Measurements from ENCODE around the gene MINDY1. TPM values are rescaled to one million over a fixed set of nuclear protein-coding genes. Genes with fewer than 3 reads are reported as not detected.
A peak's percentile ranks its signal among the peaks of the same experiment; 100 is the strongest.

Gene MINDY1
- total RNA-seq, 2 donors from 2014 or later: 40.4 to 43.1 TPM

DNA sequence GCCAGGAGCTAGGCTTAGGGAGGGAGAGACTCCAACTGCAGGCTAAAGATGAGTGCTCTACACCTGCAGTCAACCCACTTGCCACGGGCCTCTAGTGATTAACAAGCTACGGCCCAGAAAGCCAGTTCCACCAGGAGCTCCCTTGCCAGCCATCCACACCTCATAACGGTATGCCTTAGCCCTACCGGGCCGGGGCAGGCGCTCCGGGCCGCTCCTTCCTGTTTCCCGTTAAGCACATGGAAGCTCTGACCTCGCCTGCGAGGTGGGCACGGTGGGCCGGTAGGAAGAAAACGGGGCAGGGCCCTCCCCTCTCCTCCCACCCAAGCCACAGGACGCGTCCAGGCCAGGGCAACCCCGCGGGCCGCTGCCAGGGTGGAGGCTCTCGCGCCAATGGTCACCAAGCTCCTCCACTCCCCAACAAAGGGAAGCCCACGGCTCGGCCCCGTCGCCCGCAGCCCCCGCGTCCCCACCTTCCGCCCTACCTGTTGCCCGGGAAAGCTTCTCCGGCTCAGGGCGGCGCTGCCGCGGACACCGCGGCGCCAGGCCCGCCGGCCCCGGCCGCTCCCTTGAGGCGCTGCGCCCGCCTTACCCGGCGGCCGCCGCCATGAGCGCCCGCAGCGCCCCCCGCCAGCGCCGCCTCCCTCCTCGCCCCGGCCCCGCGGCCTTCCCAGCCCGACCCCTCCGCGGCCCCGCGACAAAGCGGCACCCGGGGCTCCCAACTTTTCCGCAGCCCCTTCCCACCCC is 32.7 kb downstream of the MINDY1 start:
- intact Hi-C loops (cut with DNase I): loop anchor here (10.0 kb wide), 1 partner anchor 49 kb away; the partner anchor contains the start of gene SETDB1
- Histone ChIP-seq H3K36me3 (no peaks in the 10 kb centered on the region), H3K4me1 (peaks cover 30% of the 10 kb centered on the region), H3K9me3 (no peaks in the 10 kb centered on the region), H3K9ac (ENCODE audit: low read depth in 2 of 2, low read length in 2 of 2) (peak overlapping the region; percentile 84 to 95), H3K4me3 (peak overlapping the region; percentile 83), H3K27ac (peak overlapping the region; percentile 79), H3K27me3 (no peaks in the 10 kb centered on the region)
- peak; percentile 55 for DNase-seq
- no peak for TF ChIP-seq CTCF (IDR thresholded peaks at IDR 0.05)

GRCh38 chr1:150973258-150973835 is 33.4 kb downstream of the MINDY1 start:
- H3K9ac ChIP-seq (ENCODE audit: low read depth in 2 of 2, low read length in 2 of 2): peak overlapping the region; percentile 84 to 95
- no peaks in the 10 kb centered on the region for H3K36me3 ChIP-seq
- intact Hi-C loops (cut with DNase I): loop anchor here (10.0 kb wide), 1 partner anchor 49 kb away; the partner anchor contains the start of gene SETDB1
- H3K27ac ChIP-seq: peak overlapping the region; percentile 79
- peaks cover 28% of the 10 kb centered on the region for H3K4me1 ChIP-seq
- TF ChIP-seq CTCF (IDR thresholded peaks at IDR 0.05): no peak
- DNase-seq: no peak
- H3K4me3 ChIP-seq: peak overlapping the region; percentile 83
- H3K27me3 ChIP-seq: no peaks in the 10 kb centered on the region
- no peaks in the 10 kb centered on the region for H3K9me3 ChIP-seq

GRCh38 chr1:150972417-150972940 is 34.2 kb downstream of the MINDY1 start:
- H3K4me1 ChIP-seq: peaks cover 25% of the 10 kb centered on the region

GRCh38 chr1:150971583-150972416 is 34.9 kb downstream of the MINDY1 start:
- H3K9ac ChIP-seq (ENCODE audit: low read depth in 2 of 2, low read length in 2 of 2): peak overlapping the region; percentile 36 to 84
- peaks cover 23% of the 10 kb centered on the region for H3K4me1 ChIP-seq
- TF ChIP-seq CTCF (IDR thresholded peaks at IDR 0.05): no peak
- DNase-seq: no peak
- H3K27ac ChIP-seq: peak overlapping the region; percentile 79
- H3K4me3 ChIP-seq: peak overlapping the region; percentile 83
- no peaks in the 10 kb centered on the region for H3K9me3 ChIP-seq
- intact Hi-C loops (cut with DNase I): loop anchor here (10.0 kb wide), 1 partner anchor 47 kb away; the partner anchor contains the start of gene SETDB1
- no peaks in the 10 kb centered on the region for H3K27me3 ChIP-seq
- peaks cover 10% of the 10 kb centered on the region for H3K36me3 ChIP-seq

More at GRCh38 chr1:150972417-150972940, 34.2 kb downstream of the MINDY1 start:
- peak overlapping the region; percentile 79 for H3K27ac ChIP-seq
- H3K27me3 ChIP-seq: no peaks in the 10 kb centered on the region
- TF ChIP-seq CTCF (IDR thresholded peaks at IDR 0.05): no peak
- H3K36me3 ChIP-seq: peaks cover 4% of the 10 kb centered on the region
- no peaks in the 10 kb centered on the region for H3K9me3 ChIP-seq
- intact Hi-C loops (cut with DNase I): loop anchor here (10.0 kb wide), 1 partner anchor 48 kb away; the partner anchor contains the start of gene SETDB1
- H3K9ac ChIP-seq (ENCODE audit: low read depth in 2 of 2, low read length in 2 of 2): peak overlapping the region; percentile 36 to 84
- DNase-seq: no peak
- peak overlapping the region; percentile 83 for H3K4me3 ChIP-seq
